G401.6 (cell line): Measurements from ENCODE around the gene BPIFB6.
A peak's percentile ranks its signal among the peaks of the same experiment; 100 is the strongest.

Experiments used
- FAIRE-seq: peaks from 2 replicates; lab custom pipeline; 2012; peaks lifted over from hg19 to GRCh38; lab: Jason Lieb, UNC

BPIFB6 gene

DNA sequence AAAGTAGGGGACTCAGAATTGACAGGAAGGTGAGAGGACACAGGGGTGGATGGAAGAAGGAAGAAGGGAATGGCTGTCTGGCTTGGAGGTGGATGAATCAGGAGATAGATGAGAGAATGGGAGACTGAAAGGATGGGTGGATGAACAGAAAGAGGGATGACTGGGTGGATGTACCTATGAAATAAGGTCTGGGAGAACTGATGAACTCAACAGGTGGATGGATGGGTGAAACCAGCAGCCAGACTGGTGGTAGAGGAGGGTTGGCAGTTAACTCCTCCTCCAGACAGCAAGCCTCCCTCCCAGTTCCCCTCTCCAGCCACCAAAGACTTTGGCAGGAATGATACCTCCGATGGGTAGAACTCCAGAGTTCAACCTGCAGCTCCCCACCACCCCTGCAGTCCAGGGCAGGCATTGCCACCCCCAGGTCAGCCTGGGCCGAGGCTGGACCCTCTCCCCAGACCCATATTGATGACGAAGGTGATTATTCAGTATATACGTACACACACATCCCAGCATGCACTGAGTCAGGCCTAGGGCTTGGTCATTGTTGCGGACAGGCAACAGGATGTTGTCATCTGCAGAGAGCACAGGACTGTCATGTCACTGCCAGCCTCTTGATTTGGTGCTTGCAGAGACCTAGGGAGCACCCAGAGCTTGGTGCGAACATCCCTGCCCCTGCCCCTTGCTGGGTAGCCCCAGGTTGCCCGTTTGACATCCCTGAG lies 29.2 kb upstream of the BPIFB6 start:
- no peak for FAIRE-seq

DNA sequence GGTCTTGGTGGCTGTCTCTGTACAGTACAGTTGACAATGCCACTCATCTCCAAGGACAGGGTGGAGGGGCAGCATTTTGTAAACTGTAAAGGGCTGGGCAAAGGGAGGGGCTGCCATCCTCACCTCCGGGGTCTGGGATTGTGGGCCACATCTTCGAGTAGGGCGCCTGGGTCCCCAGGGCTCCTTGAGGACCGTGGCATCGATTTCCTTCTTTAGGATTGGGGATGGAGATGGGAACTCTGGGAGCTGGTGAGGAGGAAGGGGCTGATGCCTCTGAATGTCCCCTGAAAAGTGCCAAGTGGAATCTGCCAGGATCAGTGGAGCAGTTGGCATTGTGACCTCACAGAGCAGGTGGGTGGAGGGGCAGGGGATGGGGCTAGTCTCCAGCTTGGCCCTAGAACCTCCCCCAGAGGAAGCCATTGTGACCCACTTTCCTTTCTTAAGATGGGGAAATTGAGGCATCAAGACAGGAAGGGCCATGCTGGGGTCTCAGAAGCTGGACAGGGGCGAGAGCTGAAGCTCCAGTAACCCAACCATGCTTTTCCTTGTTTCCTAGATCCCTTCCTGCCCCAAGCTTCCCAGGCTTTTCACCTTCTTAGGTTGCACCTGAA lies 27.2 kb upstream of the BPIFB6 start, which contains the start of gene SUN5:
Gene SUN5 (minus strand): TSS at position 293 of the 611 bp plus-strand sequence. CDS start 93 bp downstream, at position 200.
- no peak for FAIRE-seq

DNA sequence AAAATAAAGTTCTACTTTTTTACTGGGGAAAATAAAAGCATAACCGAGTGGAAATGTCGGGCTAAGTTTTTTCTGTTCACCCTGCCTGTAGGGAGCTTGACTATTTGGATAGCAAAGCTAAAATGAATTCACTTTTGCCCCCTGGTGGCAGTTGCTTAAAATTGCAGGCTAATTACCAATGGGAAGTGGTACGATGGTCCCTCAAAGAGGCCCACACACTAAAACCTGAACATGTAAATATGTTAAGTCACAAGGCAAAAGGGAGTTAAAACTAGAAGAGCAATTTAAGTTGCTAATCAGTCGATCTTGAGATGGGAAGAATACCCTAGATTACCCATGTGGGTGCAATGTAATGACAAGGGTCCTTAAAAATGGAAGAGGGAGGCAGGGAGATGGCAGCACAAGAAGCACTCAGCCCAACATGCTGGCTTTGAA lies 26.3 kb upstream of the BPIFB6 start:
- peak; percentile 40 for FAIRE-seq

DNA sequence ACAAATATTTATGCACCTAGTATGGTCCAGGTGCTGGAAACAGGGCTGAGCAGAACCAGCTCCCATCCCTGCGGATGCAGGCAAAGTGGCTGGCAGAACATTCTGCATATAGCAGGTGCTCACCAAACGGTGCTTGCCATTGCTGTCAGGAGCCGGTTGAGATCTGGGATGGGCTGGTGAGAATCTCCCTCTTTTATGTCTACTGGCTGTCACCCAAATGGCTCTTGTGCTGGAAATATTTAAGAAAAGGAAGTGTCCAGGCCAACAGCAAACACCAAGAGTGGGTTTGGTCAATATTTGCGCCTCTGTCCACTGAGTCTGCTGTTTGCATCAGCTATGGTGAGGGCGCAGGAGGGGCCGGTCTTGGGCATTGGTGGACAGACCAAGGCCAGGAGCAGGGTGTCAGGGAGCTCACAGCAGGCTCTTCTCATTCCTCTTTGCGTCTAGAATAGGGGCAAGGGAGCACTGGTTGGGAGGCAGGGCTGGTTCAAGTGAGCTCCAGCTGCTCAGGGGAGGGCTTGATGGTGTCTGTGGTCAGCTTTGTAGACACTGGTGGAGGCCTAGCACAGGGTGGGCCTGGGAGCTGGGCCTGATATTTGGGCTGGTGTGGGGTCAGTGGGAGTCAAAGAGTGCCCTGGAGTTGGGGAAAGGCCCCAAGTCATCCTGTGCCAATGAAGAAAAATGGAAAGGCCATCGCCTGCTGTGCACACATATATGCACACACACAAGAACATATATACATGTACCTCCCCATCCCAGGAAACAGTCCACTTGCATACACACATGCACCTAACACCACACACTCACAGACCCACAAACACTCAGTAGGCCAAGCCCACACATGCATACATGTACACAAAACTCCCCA lies 25.3 kb upstream of the BPIFB6 start:
- FAIRE-seq: no peak

DNA sequence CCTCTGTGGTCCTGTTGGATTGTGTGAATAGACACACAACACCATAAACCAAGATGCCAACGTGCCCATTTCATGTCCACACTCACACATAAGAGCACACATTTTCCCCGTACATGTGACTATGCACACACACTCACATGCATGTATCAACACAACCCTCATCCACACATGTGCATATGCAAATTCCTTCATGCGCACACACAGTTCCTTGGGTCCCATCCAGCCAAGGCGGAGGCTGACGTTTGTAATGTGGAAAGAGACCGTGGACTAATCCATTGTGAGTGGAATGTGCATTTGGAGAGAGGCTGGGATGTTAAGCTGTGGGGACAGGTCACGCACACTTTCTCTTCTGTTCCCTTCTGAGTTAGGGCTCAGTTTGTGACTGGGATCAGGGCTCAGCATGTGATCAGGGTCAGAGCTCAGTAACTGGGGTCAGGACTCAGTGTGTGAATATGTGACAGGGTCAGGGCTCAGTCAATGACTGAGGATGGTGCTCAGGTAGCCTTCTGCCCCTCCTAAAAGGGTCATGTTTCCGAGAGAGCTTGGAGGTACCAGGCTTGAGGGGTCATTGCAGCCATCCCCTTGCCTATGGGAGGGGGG lies 24.6 kb upstream of the BPIFB6 start:
- no peak for FAIRE-seq

DNA sequence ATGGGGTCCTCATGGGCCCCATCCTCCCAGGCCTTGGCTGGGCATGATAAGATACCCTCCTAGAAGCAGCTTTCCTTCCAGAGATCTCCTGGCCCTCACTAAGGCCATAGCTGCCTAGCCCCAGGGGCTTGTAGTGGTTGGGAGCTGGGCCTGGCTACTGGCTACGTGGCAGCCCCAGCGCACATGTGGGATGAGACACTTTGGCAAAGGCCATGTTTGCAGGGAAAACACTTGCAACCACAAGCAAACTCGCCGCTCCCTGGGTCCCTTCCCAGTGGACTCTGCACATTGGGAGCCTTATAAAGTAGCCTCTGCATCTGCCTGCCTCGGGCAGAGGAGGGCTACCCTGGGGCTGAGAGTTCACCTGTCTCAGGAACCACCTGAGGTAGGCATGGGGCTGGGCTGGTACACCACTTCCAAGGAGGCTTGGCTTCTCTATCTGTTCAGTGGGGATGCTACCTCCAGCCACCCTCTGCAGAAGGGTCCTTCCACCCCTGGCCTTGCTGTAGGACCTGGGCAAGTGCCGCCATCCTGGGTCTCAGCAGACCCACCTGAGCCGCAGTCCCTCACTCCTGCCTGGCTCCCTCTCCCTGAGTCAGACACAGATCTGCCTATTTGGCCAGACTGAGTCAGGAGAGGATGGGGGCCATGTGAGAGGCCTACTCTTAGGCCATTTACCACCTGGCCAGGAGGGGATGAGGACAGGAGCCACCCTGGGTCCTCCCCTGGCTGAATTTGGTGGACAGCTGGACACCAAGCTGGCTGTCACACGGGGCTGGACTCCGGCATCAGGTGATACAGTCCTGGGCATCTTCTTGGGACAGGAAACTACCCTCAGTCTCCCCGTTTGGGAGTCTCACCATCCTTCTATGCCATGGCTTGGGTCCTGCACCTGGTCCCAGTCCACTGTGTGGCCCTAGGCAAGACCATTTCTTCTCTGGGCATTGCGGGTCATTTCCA lies 23.8 kb upstream of the BPIFB6 start, which contains the start of gene BPIFB2:
Gene BPIFB2 (plus strand): TSS at position 329 of the 960 bp plus-strand sequence. CDS start 871 bp downstream, outside the sequence.
- no peak for FAIRE-seq

DNA sequence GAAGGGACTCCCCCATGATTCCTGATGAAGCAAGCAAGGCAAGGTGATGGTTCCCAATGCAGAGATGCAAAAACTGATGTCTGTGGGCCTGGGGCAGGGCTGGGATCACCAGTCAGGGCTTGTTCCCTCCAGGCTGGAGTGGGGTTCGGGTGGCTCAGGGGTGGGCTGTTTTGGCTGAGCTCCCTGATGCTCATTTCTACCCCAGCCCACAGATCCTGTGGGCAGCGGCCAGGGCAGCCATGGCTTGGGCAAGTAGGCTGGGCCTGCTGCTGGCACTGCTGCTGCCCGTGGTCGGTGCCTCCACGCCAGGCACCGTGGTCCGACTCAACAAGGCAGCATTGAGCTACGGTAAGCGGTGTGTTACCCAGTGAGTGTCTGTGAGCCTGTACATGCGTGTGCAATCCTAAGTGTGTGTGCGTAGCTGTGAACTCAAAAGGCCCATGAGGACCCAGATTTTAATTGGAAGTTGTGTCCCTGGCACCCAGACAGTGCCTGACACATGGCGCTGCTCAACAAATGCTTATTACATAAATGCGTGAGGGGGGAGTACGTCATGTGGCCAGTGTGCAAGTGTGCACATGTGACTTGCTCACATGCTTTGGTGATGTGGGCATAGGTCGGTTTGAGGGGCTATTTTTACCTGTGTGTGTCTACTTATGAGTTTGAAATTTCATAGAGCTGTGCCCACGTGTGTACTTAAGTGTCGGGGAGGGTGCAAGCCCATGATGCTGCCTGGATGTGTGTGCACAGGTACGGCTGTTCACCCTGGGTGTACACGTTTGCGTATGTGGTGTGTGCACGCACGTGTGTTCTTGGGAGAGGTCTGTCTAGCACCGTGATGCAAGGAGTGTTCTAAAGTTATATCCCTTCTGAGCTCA lies 22.9 kb upstream of the BPIFB6 start:
- no peak for FAIRE-seq

DNA sequence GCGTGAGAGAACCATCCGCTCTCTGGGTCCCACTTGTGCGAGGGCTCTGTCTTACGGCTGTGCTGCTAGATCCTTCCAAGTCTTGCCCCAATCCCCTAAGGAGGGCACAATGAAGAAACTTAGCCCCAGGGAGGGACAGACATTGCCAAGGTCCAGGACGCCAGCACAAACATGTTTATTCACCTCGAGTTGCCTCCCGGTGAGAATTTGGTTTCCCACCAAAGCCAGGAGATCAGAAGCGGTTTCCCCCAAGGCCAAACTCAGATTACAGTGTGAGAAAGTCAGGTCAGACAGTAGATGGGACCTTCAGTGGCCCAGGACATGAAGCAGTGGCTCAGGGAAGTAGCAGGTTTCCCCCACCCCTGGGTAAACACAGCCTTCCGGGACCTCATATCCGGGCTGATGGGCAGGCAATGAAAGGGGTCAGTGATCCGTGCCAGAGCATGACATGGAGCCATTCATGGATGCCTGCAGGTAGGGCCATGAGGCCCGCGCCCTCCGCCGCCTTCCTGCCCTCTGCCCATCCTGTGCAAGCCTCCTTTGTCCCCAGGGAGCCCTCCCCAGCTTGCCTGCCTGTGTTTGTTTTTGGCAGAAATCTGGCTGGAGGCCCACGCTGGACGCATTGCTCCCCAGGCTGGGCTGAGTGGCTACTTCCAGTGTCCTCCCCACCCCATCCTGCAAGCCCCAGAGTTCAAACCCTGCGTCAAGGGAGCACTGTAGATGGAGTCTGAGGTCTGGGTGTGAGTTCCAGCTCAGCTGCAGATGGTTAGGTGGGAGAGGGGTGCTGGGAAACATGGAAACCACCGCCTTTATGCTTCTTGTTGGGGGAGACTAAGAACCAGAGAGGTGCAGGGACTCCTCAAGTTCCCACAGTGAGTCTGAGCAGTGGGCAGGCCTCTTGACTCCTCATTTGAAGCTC lies 22.0 kb upstream of the BPIFB6 start:
- FAIRE-seq: no peak

DNA sequence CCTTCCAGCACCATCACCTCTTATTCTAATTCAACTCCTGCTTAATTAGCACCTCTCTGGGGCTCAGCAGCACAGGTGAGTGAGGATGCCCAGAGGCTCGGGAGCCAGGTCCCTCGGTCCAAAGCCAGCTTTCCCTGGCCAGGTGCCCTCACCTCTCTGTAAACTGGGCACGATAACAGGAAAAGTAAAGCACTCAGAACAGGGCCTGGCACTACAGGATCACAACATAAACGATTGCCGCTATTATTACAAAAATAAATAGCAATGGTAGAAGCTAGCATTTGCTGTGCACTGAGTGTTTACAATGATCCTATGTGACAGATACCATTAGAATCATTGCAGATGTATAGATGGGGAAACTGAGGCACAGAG lies 21.3 kb upstream of the BPIFB6 start:
- FAIRE-seq: no peak

DNA sequence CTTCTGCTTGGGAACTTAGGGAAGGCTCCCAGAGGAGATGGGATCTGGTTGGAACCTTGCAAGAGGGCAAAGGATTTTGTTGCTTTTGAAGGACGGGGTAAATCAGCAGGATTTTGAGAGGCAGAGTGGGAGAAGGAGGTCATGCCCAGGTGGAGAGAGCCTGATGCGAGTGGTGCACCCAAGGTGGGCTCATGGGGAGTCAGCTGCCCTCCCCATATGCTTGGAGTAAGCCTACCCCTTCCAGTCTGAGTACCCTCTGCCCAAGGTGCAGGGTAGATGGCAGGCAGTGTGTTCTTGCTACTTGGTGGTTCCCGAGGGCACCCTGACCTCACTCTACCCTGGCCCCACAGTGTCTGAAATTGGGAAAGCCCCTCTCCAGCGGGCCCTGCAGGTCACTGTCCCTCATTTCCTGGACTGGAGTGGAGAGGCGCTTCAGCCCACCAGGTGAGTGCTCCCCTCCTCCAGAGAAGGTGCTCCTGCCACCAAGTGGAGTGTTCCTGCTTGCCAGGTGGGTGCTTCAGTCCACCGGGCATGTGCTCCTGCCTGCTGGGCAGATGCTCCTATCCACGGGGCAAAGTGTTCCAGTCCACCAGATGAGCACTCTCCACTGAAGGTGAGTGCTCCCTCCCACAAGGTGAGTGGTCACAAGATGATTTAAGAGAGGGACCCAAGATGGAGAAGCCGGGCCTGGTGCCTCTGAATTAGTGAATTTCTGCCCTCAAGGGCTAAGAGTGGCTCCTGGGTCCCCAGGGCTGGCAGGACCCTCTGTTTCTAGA lies 20.6 kb upstream of the BPIFB6 start:
- no peak for FAIRE-seq

DNA sequence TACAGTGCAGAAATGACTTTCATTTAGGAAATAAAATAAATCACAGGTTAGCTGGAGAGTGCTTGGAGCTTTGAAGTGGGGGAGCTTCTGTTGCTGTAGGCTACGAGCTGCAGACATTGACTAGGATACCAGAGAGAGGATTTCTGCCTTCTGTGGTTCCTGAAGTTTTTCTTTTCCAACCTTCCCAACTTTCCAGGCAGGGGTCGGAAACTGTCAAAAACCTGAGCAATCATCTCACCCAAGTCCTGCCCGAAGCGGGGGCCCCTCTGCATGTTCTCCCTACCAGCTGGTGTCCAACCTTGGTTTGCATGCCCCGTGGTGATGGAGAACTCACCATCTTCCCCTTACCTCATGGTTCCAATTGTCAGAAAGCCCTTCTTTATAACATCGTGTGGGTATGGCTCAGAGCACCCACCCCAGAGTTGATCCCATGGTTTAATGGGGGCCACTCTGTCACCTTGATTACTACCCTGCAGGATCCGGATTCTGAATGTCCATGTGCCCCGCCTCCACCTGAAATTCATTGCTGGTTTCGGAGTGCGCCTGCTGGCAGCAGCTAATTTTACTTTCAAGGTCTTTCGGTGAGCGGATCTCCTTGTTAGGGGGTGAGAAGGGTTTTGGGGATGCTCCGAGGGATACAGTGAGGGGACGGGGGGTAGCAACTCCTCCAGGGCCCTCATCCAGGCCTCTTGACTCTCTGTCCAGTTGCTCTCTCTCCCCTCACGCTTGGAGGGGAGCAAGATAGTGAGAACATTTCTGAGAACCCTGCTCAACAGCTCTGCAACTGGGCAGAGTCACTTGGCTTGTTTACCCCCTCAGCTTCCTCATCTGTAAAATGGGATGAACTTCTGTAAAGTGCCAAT lies 18.9 kb upstream of the BPIFB6 start:
- no peak for FAIRE-seq

DNA sequence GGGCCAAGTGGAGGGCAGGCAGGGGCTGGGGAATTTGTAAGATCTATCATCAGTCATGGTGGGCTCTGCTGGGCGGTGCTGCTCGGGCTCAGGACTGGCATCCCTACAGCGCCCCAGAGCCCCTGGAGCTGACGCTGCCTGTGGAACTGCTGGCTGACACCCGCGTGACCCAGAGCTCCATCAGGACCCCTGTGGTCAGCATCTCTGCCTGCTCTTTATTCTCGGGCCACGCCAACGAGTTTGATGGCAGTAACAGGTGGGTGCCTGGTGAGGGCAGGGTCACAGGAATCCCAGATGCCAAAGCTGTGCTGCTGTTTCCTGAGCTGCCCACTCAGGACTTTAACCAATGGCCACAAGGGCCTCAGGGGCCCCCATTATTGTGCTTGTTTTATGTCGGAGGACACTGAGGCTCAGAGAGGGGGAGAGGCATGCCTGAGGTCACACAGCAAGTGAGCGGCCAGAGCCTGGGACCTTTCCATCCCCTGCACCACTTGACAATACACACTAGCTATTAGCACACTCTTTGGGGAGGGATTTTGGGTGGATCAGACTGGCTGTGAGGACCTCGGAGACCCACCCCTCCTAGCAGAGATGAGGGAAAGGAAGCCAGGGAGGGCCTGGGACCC lies 17.6 kb upstream of the BPIFB6 start:
- FAIRE-seq: no peak

DNA sequence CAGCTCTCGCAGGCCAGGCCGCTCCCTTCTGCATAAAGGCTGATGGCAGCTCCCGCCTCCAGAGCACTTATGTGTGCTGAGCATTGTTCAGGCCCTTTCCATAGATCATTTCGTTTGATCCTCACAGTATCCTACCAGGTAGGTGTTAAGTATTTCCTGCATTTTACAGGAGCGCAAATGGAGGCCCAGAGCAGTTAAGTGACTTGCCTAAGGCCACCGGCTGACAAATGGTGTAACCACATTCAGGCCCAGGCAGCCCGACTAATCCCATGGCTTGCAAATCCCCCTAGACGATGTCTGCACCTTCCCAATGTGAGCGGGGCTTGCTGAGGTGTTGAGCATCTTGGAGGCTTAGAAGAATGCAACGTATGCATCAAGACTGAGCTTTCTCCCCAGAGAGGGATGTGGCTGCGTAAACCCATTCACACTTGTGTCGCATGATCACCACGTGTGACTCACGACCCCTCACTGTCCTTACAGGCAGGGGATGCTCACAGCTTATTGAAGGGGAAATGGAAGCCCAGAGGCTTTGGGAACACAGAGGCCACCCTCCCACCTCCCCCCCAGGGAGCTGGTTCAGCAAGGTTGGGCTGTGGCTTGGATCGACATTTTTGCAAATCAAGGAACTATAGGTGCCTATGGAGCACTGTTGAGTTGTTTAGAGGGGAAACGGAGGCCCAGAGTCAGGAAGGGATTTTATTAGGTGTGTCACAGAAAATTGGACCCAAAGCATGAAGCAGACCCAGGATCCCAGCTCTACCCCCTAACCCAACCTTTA lies 16.9 kb upstream of the BPIFB6 start:
- no peak for FAIRE-seq

DNA sequence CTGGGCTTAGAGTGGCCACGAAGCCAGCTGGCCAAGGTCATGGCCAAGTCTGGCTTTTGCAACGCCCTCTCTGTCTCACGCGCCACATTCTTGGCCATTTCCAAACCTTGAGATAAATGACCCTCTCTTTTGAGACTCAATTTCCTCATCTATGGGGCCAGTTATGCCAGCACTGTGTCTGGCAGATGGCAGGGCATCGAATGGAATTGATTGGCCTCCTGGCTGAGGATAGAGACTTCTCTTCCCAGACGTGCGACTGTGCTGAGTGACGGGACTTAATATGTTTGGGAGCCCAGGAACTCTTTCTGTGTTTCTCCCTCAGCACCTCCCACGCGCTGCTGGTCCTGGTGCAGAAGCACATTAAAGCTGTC lies 16.3 kb upstream of the BPIFB6 start:
- no peak for FAIRE-seq

DNA sequence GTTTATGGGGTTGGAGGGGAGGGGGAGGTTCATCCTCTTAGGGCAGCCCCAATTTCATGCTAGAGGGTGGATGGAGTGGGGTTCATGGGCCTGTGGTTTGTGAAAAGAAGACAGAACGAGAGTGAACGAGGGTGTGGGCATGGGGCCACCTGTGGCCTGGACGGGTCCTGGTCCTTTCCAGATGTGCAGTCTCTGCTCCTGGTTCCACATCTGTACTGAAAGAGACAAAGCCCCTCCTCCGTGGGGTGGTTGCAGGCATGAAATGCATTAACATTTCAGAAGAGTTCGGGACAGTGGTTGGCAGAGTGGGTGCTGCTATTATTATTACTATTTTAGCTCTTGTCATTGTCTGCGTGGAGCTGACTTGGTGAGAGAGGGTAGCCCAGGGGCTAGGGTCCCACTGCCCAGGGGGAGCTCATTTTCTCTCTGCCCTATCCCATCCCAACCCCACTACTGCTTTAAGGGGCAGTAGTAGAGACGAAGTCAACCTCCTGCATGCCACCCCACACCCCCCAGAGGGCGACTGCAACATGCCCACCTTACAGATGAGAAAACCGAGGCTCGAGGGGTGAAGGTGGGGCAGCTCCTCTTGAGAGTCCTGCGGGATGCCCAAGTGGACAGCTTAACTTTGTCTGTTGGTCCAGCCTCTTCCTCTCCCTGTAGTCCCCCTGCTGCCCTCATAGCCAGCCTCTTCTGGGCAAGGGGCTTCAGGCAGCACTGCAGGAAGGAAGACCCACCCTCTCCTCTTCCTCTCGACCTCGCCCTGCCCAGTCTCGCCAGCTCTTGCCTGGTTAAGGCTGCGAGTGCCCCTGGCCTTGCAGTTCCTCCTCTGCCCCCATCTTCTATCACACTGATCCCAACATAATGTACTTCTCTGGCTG lies 15.5 kb upstream of the BPIFB6 start:
- FAIRE-seq: no peak
